GM23338 (cell line): Measurements from ENCODE around the gene GPC6.

Experiments used
- CTCF ChIP-seq, 2 experiments: fragments of 200-600 bp in 1 of 2; sonication (generic) in 1 of 2; conservative IDR thresholded peaks; 2 replicates each; pipeline versions ENCODE4 v1.5.1 to v1.6.1; 2016 to 2017; ENCODE audit warnings: antibody characterized with exemption in 2 of 2, low read depth in 2 of 2, mild to moderate bottlenecking in 2 of 2, moderate library complexity in 1 of 2
- EZH2phosphoT487 ChIP-seq: fragments of 200-600 bp; sonication (generic); IDR thresholded peaks from one replicate; pipeline ENCODE4 v1.8.1; 2018; ENCODE audit warnings: antibody characterized with exemption; ENCODE audit not compliant: unreplicated experiment
- JUNB ChIP-seq: IDR thresholded peaks from one replicate; pipeline ENCODE4 v1.6.1; 2016; ENCODE audit warnings: antibody characterized with exemption; ENCODE audit not compliant: unreplicated experiment
- POLR2AphosphoS5 ChIP-seq: IDR thresholded peaks from 2 replicates; pipeline ENCODE4 v1.6.1; 2016; ENCODE audit warnings: antibody characterized with exemption, low read depth
- ZNF331 ChIP-seq: fragments of 250-450 bp; sonication (Bioruptor Pico); IDR thresholded peaks from 2 replicates; pipeline ENCODE4 v1.5.0; 2020; ENCODE audit warnings: low read depth, mild to moderate bottlenecking, moderate library complexity

- TF ChIP-seq JUNB (no peak), CTCF (conservative IDR thresholded peaks at IDR 0.05; ENCODE audit: low read depth in 2 of 2) (no peak), EZH2phosphoT487 (no peak), POLR2AphosphoS5 (no peak), ZNF331 (CRISPR knock-in tag) (no peak)
These were observed 196.5 kb downstream of the GPC6 start for GRCh38 chr13:93422980-93423543.
